HG03565 (cell line): Measurements from ENCODE around the gene FNDC10.
"Not testable (repeated sequence)": the region's sequence is repeated elsewhere in the genome, so short reads cannot be mapped to it uniquely, and the experiment has no call there.

ENCODE experiments used
- ATAC-seq: cut with Tn5 transposase; IDR thresholded peaks from one replicate; pipeline ENCODE4 v1.9.1; 2021; ENCODE audit warnings: mild to moderate bottlenecking, moderate library complexity; ENCODE audit not compliant: unreplicated experiment

The FNDC10 gene

DNA sequence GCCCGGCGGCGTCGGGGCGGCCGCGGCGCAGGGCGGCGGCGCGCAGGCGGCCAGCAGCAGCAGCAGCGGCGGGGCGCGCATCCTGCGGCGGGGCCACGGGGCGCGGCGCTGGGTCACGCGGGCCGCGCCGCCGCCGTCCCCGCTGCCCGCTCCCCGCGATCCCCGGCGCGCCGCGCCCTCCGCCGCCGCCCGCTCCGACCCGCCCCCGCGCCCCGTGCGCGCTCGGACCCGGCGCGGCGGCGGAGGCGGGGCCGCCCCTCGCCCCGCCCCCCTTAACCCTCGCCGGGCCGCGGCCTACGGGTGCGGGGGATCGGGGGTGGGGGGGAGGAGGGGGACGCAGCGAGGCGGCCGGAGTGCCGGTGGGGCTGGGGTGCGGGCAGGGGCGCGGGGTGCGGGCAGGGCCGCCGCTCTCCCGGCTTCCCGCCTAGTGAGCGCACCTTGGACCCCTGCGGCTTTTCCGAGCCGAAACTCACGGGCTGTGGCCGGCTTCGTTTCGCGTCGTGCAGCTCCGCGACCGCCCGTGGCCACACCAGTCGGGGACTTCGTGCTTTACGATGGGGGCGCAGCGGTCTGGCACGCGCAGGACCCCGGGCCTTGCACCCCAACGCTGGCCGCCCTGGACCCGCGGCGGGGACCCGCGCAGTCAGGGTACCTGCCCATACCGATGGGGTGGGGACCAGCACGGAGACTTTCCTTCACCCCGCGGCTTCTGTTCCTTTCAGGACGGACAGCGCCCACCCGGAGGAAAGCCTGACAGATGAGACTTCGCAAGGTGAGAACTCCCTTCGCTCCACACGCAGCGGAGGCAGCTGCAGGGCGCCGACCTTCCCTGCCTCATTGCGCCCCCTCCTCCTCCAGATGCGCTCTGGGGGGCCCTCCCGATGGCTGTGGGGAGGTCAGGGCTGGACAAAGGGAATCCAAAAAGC is at the start of gene FNDC10:
Gene FNDC10 (minus strand): TSS at position 201 of the 926 bp plus-strand sequence. CDS start 120 bp downstream, at position 81.
- ATAC-seq, result no peak

DNA sequence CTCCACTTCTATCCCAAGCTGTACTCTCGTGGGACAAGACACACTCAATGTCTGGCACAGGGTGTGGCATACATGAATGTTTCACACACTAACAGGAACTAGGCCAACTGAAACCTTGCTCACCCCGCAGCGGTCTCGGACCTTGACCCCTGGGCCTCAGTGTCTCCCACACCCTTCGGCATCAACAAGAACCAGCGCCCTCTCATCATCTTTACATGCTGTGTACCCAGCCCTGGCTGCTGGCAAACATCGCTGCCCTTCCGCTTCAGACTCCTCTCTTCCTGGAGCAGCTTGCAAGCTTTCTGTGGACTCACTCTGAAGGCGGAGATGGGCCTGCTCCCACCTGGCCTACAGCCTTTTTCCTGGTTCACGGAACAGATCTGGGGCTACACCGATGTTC is 48.3 kb upstream of the FNDC10 start:
- not testable (repeated sequence) for ATAC-seq

DNA sequence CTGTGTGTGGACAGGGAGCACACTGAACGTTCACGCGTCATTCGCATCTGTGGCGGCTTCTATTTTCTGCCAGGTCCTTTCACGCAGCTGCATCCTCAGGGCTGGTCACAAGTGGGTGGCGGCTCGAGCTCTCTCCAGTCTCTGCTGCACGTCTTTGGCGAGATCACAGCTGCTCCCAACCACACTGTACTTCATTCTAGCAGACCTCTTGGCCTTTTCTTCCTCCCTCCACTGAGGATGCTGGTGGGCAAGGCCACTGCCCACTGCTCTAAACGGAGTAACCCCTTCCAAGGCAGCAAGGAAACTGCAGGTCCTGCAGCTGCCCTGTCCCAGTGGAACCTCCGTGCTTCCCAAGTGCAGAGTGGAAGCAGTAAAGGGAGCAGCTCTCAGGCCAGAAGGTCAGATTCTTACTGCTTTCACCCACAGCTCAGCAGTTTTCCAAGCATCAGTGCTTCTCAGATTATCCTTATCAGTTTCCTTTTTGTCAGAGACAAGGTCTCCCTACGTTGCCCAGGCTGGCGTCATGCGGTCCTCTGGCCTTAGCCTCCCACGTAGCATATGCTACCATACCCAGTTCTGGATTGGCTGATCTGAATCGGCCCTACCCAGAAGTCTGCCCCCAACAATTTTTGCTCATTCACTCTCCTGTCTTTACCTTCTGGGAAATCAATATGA is 47.8 kb upstream of the FNDC10 start:
- ATAC-seq, result not testable (repeated sequence)

DNA sequence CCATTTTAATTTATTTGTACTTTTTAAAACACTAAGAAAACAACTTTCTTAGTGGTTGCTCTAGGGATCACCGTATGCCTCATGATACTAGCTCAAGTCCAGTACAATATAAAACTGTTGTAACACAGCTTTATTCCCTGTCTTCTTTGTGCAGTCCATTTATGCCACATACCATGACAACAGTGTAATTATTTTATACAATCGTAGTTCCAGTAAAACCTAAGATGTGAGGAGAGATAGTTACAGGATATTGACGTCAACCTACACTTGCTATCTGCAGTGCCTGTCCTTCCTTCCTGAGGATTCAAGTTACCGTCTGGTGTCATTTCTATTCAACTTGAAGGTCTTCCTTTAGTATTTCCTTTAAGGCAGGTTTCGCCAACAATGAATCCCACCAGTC is 46.4 kb upstream of the FNDC10 start:
- not testable (repeated sequence) for ATAC-seq

DNA sequence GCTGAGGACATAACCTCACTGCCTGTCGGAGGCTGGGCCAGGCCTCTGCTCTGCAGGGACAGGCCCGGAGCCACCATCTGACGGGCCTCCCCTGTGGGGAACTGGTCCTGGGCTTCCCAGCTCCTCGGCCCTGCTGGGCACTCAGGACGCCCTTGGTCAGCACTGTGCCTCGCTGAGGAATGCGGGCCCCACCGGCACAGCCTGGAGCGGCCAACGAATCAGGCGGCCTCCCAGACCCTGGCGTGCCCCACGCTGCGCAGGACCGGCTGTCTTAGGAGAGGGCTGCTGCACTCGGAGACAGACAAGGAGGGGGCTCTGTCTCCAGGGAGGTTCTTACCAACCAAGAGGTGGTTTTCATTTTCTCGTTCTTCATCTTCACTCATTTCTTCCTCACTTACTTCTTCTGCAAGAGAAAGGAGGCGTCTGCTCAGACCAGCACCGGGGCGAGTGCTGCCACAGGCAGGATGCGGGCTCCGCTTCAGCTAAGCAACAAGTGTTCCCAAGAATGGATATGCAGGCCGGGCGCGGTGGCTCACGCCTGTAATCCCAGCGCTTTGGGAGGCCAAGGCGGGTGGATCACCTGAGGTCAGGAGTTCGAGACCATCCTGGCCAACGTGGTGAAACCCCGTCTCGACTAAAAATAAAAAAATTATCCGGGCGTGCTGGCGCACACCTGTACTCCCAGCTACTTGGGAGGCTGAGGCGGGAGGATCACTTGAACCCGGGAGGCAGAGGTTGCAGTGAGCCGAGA is 41.0 kb upstream of the FNDC10 start:
- ATAC-seq, result not testable (repeated sequence)

DNA sequence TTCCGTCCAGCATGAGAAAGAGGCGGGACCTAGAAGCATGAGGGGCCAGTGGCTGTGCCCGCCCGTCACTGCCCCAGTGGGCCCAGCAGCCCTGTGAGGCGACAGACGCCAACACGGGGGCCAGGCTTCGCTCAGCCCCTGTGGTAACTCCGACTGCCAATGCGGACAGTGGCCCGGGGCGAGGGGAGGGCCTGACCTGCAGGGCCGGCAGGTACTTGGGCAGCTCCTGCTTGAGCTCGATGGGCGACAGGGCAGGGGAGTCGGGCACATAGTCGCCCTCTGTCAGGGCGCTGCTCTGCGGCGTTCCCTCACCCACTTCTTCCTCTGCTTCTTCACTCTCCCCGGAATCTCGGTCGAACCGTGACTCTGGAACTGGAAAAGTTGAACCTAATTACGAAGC is 40.1 kb upstream of the FNDC10 start:
- not testable (repeated sequence) for ATAC-seq

DNA sequence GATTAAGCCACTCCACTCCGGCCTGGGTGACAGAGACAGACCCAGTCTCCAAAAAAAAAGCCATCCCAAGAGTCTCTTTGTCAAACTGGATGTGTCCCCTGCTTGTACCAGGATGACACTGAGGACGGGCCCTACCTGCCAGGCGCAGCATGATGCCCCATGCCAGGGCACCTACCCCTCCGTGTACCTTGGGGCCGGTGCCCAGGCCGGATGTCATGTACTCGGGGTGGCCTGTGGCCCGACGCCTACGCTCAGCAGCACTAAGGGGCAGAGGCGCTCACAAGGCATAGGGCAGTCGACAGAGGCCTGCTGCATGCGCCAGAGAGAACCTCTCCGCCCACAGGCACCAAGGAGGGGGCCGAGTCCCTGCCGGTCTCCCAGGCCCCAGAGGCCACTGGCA is 39.4 kb upstream of the FNDC10 start:
- not testable (repeated sequence) for ATAC-seq

DNA sequence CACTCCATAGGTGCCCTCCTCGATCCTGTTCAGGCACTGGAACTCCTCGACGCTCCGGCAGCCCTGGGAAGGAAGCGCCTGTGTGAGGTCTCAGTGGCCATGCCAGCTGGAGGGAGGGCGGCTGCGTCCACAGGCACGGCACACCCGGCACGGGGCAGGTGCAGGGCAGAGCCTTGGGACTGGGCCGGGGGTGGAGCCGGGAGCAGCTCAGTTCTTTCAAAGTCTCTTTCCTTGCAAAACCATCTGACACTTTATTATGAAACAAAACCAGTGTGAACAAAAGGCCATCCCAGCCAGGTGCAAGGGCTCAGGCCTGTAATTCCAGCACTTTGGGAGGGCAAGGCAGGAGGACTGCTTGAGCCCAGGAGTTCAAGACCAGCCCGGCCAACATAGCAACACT is 38.6 kb upstream of the FNDC10 start:
- not testable (repeated sequence) for ATAC-seq

DNA sequence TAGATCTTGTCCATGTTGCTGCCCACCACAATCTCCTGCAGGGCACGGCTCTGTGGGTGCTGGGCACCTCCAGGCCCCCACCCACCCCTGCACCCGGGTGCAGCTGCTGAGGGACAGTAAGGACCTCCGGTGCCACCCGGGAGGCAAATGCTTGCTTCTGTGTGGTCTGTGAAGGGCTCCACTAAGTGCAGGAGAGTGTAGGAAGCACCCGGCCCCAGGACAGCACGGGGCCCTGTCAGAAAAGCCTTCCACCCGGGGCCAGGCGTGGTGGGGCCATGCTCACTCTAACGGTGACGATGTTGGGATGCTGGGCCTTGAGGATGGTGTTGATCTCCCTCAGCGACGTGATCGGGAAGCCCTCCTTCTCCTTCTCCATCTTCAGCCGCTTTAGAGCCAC is 37.5 kb upstream of the FNDC10 start:
- ATAC-seq, result not testable (repeated sequence)

DNA sequence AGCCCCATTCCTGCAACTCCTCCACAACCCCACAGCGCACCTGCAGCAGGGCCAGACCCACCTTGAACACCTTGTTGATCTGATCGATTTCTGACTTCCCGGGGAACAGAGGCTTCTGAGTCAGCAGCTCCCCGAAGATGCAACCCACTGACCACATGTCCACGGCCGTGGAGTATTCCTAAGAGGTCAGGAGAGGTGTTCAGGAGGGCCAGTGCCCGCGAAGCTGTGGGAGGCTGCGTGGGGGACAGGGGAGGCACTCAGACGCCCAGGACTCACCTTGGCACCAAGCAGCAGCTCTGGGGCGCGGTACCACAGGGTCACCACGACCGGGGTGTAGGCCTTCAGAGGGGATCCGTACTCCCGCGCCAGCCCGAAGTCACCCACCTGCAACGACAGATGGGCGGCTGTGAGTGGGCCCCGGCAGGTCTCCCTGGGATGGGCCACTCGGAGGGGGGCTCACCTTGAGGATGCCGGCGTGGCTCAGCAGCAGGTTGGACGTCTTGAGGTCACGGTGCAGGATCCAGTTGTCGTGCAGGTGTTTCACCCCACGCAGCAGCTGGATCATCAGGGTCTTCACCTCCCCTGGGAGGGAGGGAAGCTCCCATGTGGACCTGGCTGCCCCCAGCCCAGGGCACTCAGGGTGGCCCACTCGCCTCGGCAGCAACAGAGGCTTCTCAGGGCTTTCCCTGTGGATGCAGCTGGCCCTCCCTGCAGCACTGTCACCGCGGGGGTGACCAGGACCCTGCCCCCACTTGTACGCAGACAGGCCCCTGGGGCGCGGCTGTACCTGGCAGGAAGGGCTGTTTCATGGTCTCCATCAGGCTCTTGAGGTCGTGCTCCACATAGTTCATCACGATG is 36.9 kb upstream of the FNDC10 start:
- not testable (repeated sequence) for ATAC-seq

DNA sequence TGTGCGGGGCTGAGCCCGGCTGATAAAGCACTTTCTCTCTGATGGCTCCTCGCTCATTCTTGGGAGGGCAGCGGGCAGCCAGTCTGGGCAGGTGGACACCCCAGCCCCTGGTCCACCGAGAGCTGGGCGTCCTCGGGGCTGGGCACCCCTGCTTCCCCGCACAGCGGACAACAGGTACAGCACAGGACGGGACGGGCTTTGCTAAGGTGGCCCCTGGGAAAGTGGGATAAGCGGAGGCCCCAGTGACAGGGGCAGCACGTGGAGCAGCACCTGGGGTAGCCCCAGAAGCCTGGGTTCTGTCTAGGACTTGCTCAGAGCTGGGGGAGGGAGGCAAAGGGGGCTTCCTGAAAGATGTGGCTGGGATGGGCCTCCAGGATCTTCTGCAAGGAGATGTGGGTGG is 34.7 kb upstream of the FNDC10 start:
- not testable (repeated sequence) for ATAC-seq

DNA sequence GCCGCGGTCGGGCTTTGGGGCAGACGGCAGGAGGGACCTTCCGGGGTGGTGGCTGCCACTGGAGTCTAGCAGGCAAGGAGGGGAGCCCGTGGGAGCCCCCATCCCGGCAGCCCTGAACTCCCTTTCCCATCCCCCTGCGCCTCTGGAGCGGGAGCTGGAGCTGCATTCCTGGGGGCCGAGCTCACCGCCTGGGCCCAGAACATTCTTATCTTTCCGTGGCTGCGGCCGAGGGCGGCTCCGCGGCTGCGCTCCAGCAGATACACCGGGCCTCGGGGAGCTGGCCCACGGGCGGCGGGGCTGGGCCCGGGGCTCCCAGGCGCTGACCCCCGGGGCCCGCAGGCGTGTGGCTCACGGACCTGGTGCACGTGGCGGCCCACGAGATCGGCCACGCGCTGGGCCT is 33.5 kb upstream of the FNDC10 start:
- not testable (repeated sequence) for ATAC-seq

DNA sequence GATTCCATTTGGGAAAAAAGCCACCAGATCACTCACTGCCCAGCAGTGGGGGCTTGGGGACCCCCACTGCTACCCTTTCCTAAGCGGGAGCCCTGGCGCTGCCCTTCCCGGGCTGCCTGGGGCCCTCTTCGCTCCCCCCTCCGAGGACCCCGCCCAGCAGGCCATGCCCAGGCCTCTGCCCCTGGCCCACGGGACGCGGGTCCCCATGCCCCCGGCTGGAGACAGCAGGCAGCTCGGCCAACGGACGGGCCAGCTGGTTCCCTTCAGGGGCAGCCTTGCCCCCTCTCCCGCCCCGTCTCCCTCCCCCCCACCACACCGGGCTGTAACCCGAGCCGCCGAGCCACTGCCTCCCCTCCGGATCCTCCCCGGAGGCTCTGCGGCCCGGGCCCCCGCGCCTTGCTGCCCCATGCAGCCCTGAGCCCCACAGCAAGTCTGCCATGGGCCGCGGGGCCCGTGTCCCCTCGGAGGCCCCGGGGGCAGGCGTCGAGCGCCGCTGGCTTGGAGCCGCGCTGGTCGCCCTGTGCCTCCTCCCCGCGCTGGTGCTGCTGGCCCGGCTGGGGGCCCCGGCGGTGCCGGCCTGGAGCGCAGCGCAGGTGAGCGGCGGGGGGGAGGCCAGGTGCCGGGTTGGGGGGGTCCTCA is 32.0 kb upstream of the FNDC10 start, which contains the start of gene MMP23B:
Gene MMP23B (plus strand): TSS at position 392 of the 639 bp plus-strand sequence. CDS start 46 bp downstream, at position 438.
- ATAC-seq, result no peak

DNA sequence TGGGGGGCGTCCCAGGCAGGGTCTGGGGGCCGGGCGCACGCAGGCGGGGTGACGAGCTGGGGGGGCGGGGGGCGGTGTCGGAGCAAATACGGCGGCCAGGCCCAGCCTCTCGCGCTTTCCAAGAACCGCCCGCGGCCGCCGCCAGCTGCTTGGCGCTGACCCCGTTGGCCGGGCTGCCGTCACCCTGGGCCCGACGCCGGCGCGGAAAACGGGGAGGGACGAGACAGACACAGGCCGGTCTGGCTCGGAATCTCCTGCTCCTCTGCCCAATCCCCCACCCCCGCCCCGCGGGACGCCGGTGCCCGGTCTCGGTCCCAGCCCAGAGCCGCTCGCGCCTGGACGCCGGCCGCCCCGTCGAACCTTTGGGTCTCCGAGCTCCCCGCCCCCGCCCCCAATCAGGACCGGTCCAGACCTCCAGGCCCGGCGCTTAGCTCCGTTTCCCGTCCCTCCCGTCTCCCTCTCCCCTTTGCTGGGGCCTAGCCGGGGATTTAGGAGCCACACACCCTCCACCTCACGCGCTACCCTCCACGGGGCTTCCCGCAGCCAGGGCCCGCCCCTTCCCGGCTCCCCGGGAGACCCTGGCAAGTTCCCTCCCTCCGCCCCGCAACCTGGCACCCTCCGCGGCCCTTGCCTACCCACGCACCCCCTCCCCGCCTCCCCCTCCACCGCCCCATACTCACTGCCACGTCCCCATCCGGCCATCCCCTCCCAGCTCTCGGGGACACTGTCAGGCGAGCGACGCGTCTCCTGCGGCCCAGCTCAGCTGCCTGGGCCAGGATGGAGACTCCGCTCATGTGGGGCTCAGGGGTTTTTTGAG is 31.2 kb upstream of the FNDC10 start:
- no peak for ATAC-seq

DNA sequence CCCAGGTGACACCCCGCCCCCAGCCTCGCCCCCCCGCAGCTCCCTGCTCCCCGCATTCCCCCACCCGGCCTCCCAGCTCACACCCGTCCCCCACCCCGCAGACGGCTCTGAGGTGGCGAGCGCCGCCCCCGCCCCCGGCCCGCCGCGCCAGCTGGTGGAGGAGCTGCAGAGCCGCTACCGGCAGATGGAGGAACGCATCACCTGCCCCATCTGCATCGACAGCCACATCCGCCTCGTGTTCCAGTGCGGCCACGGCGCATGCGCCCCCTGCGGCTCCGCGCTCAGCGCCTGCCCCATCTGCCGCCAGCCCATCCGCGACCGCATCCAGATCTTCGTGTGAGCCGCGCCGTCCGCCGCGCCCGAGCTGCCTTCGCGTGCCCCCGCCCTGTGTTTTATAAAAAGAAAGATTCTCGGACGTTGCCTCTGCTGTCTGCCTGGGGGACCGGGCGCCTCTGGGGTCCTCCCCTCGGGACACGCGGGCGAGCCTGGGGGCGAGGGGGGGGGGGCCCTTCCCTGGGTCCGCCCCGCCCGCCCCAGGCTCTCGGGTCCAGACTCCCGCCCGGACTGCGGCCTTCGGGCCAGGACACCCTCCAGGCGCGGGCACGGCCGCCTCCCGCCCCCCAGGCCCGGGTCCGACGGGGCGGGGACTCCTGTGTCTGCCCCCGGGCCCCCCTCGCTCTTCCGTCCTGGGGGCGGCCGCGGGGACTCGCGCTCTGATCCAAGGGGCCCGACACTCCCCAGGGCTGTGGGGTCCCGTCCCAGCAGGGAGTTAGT is 30.4 kb upstream of the FNDC10 start:
- peak; percentile 55 for ATAC-seq

DNA sequence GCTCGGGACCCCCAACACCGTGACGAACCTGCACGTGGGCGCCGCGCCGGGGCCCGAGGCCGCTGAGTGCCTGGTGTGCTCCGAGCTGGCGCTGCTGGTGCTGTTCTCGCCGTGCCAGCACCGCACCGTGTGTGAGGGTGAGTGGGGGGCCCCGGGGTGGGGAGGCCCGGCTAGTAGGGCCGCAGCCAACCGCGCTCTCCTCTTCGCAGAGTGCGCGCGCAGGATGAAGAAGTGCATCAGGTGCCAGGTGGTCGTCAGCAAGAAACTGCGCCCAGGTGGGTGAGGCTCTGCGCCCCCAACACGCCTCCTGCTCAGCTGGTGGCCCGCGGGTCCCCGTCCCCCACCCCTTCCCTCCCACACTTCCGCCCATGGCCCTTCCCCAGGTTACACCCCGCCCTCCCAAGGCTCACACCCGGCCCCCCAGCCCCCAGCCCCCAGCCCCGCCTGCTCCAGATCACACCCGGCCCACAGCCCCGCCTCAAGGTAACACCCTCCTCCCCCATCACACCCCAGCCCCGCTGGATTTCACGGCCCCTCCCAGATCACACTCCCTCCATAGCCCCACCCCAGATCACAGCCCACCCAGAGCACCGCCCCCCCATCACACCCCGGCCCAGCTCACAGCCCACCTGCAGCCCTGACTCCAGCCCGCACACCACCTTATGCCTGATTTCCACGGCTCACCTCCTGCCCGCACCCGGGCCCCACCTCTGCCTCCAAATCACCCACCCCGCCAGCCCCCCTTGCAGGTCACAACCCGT is 29.7 kb upstream of the FNDC10 start:
- no peak for ATAC-seq

DNA sequence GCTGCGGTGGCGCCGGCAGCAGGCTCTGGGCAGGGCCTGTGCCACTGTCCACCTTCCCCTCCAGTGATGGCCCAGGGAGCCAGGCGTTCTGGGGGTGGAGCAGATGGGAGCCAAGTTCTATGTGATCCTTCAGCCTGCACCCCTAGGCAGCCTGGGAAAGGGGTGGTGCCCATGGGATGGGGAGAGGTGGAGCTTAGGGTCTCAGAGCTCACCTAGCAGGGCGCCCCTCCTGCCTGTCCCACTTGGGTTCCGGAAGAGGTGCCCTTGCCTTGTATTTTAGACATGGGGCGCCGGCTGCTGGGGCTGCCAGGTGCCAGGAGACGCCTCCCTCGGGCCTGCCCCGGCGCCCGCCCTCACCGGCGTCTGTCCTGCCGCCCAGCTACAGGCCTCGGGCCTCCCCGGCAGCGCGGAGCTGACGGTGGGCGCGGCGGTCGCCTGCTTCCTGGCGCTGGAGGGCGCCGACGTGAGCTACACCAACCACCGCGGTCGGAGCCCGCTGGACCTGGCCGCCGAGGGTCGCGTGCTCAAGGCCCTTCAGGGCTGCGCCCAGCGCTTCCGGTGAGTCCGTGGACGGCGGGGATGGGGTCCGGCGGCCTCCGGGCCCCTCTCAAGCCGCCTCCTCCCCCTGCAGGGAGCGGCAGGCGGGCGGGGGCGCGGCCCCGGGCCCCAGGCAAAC is 29.0 kb upstream of the FNDC10 start:
- no peak for ATAC-seq
